Measurements from ENCODE around the gene FOXK2. TPM values are rescaled to one million over a fixed set of nuclear protein-coding genes. Genes with fewer than 3 reads are reported as not detected.

FOXK2 gene
- total RNA-seq, 1 donor = 29.3 TPM

- Histone ChIP-seq H3K4me2 (ENCODE audit: insufficient read depth, low read length) (no peak overlapping the region), H3K79me2 (ENCODE audit: insufficient read depth, low read length) (no peaks in the 10 kb centered on the region), H3K27me3 (ENCODE audit: insufficient read depth, low read length) (no peaks in the 10 kb centered on the region), H2AFZ (ENCODE audit: low read length) (no peak overlapping the region), H3K27ac (ENCODE audit: low read depth, low read length) (no peak overlapping the region), H3K9me3 (ENCODE audit: low read depth, low read length) (no peaks in the 10 kb centered on the region), H3K4me1 (ENCODE audit: insufficient read depth, low read length) (no peaks in the 10 kb centered on the region), H3K4me3 (ENCODE audit: insufficient read depth, low read length) (no peak overlapping the region), H3K36me3 (ENCODE audit: insufficient read depth, low read length) (peaks cover 18% of the 10 kb centered on the region), H4K20me1 (ENCODE audit: insufficient read depth, low read length) (peaks cover 2% of the 10 kb centered on the region)
- no peak for TF ChIP-seq CTCF (IDR thresholded peaks at IDR 0.05; ENCODE audit: extremely low read depth, low read depth, low read length)
- no peak for DNase-seq (ENCODE audit: insufficient read length, low spot score, missing footprints)
These were observed 44.1 kb upstream of the FOXK2 start for GRCh38 chr17:82475458-82475857.

- Histone ChIP-seq H3K36me3 (ENCODE audit: insufficient read depth, low read length) (peaks cover 16% of the 10 kb centered on the region), H3K4me1 (ENCODE audit: insufficient read depth, low read length) (no peaks in the 10 kb centered on the region), H3K27ac (ENCODE audit: low read depth, low read length) (no peak overlapping the region), H3K27me3 (ENCODE audit: insufficient read depth, low read length) (no peaks in the 10 kb centered on the region), H4K20me1 (ENCODE audit: insufficient read depth, low read length) (peaks cover 2% of the 10 kb centered on the region), H3K79me2 (ENCODE audit: insufficient read depth, low read length) (no peaks in the 10 kb centered on the region), H3K4me2 (ENCODE audit: insufficient read depth, low read length) (no peak overlapping the region), H3K9me3 (ENCODE audit: low read depth, low read length) (no peaks in the 10 kb centered on the region), H2AFZ (ENCODE audit: low read length) (no peak overlapping the region), H3K4me3 (ENCODE audit: insufficient read depth, low read length) (no peak overlapping the region)
- DNase-seq (ENCODE audit: insufficient read length, low spot score, missing footprints) = peak; percentile 29
- no peak for TF ChIP-seq CTCF (IDR thresholded peaks at IDR 0.05; ENCODE audit: extremely low read depth, low read depth, low read length)
These were observed 41.6 kb upstream of the FOXK2 start for GRCh38 chr17:82477934-82478333.

- no peak overlapping the region for H3K27ac ChIP-seq (ENCODE audit: low read depth, low read length)
- H3K79me2 ChIP-seq (ENCODE audit: insufficient read depth, low read length) = no peaks in the 10 kb centered on the region
- H3K9me3 ChIP-seq (ENCODE audit: low read depth, low read length) = no peaks in the 10 kb centered on the region
- H3K4me2 ChIP-seq (ENCODE audit: insufficient read depth, low read length) = no peak overlapping the region
- H3K36me3 ChIP-seq (ENCODE audit: insufficient read depth, low read length) = peaks cover 18% of the 10 kb centered on the region
- no peak overlapping the region for H3K4me3 ChIP-seq (ENCODE audit: insufficient read depth, low read length)
- peak; percentile 39 for DNase-seq (ENCODE audit: insufficient read length, low spot score, missing footprints)
- no peak overlapping the region for H2AFZ ChIP-seq (ENCODE audit: low read length)
- H3K27me3 ChIP-seq (ENCODE audit: insufficient read depth, low read length) = no peaks in the 10 kb centered on the region
- TF ChIP-seq CTCF (IDR thresholded peaks at IDR 0.05; ENCODE audit: extremely low read depth, low read depth, low read length) = no peak
- no peaks in the 10 kb centered on the region for H3K4me1 ChIP-seq (ENCODE audit: insufficient read depth, low read length)
- peaks cover 2% of the 10 kb centered on the region for H4K20me1 ChIP-seq (ENCODE audit: insufficient read depth, low read length)
These were observed 39.9 kb upstream of the FOXK2 start for GRCh38 chr17:82479602-82480001.

GRCh38 chr17:82480318-82480717, 39.2 kb upstream of the FOXK2 start:
- no peak for TF ChIP-seq CTCF (IDR thresholded peaks at IDR 0.05; ENCODE audit: extremely low read depth, low read depth, low read length)
- no peak overlapping the region for H3K4me2 ChIP-seq (ENCODE audit: insufficient read depth, low read length)

More at GRCh38 chr17:82480318-82480717, 39.2 kb upstream of the FOXK2 start:
- H4K20me1 ChIP-seq (ENCODE audit: insufficient read depth, low read length) = peaks cover 2% of the 10 kb centered on the region
- H3K9me3 ChIP-seq (ENCODE audit: low read depth, low read length) = no peaks in the 10 kb centered on the region
- peaks cover 19% of the 10 kb centered on the region for H3K36me3 ChIP-seq (ENCODE audit: insufficient read depth, low read length)
- H3K4me3 ChIP-seq (ENCODE audit: insufficient read depth, low read length) = no peak overlapping the region
- H3K27ac ChIP-seq (ENCODE audit: low read depth, low read length) = no peak overlapping the region
- no peak overlapping the region for H2AFZ ChIP-seq (ENCODE audit: low read length)
- no peaks in the 10 kb centered on the region for H3K4me1 ChIP-seq (ENCODE audit: insufficient read depth, low read length)
- H3K27me3 ChIP-seq (ENCODE audit: insufficient read depth, low read length) = no peaks in the 10 kb centered on the region
- DNase-seq (ENCODE audit: insufficient read length, low spot score, missing footprints) = peak; percentile 43
- H3K79me2 ChIP-seq (ENCODE audit: insufficient read depth, low read length) = no peaks in the 10 kb centered on the region

Data from osteoblast (primary cell).